DMS153 (cell line): Measurements from ENCODE around the gene CD151.

Experiments
- DNase-seq: peaks from one replicate; lab custom pipeline; 2025; lab: John Stamatoyannopoulos, UW

Gene CD151

GRCh38 chr11:829176-829846, 3.4 kb upstream of the CD151 start:
- peak; percentile 50 for DNase-seq

- DNase-seq: no peak
Measured at GRCh38 chr11:829847-830294, 2.9 kb upstream of the CD151 start.

- DNase-seq: peak; percentile 59
Measured at GRCh38 chr11:830295-831117, 2.2 kb upstream of the CD151 start.

- DNase-seq: no peak
Measured at GRCh38 chr11:831118-831864, 1.5 kb upstream of the CD151 start.

GRCh38 chr11:831961-832528, 707 bp upstream of the CD151 start:
- no peak for DNase-seq

- no peak for DNase-seq
Measured at GRCh38 chr11:833114-833791, 501 bp downstream of the CD151 start.

GRCh38 chr11:833849-834311, 1.1 kb downstream of the CD151 start:
- no peak for DNase-seq

GRCh38 chr11:834371-835316, 1.9 kb downstream of the CD151 start:
- no peak for DNase-seq

GRCh38 chr11:836274-836673, 3.5 kb downstream of the CD151 start:
- no peak for DNase-seq

GRCh38 chr11:836700-837099, 3.9 kb downstream of the CD151 start:
- no peak for DNase-seq

GRCh38 chr11:837189-837989, 4.6 kb downstream of the CD151 start:
- no peak for DNase-seq

- DNase-seq: no peak
Measured at GRCh38 chr11:837990-838307, 5.2 kb downstream of the CD151 start.

- DNase-seq: no peak
Measured at GRCh38 chr11:838441-839279, 5.9 kb downstream of the CD151 start.

- DNase-seq: no peak
Measured at GRCh38 chr11:839280-839623, 6.5 kb downstream of the CD151 start.

- no peak for DNase-seq
Measured at GRCh38 chr11:839875-840617, 7.3 kb downstream of the CD151 start.

GRCh38 chr11:841981-842369, 9.2 kb downstream of the CD151 start:
- DNase-seq: no peak

- DNase-seq: peak; percentile 56
Measured at GRCh38 chr11:842370-843002, 9.7 kb downstream of the CD151 start, which contains the start of the genes POLR2L and TSPAN4. POLR2L (minus strand) TSS chr11:842529; CDS start chr11:842508, 21 bp downstream. TSPAN4 (plus strand) TSS chr11:842852; CDS start chr11:850305, 7,453 bp downstream.
